Measurements from ENCODE around the gene UBE2C. TPM values are rescaled to one million over a fixed set of nuclear protein-coding genes. Genes with fewer than 3 reads are reported as not detected.

The UBE2C gene
- total RNA-seq, 1 experiment from 2014 or later: 423 TPM

GRCh38 chr20:45859916-45860315 lies 47.5 kb downstream of the UBE2C start:
- DNase-seq: no peak
- Histone ChIP-seq H3K27me3 (replicated peaks; ENCODE audit: control insufficient read depth, insufficient read depth, low read length) (no peaks in the 10 kb centered on the region), H3K4me1 (peaks cover 23% of the 10 kb centered on the region), H3K4me3 (ENCODE audit: low read depth, low read length) (no peak overlapping the region), H3K9me3 (no peaks in the 10 kb centered on the region), H3K36me3 (ENCODE audit: control insufficient read depth, insufficient read depth, low read length) (no peaks in the 10 kb centered on the region)
- Mint-ChIP-seq H3K9me3 (ENCODE audit: unreplicated experiment) (no peaks in the 10 kb centered on the region), H3K27ac (ENCODE audit: unreplicated experiment) (no peak overlapping the region), H3K4me3 (ENCODE audit: unreplicated experiment) (no peak overlapping the region), H3K4me1 (ENCODE audit: low read depth, unreplicated experiment) (peaks cover 17% of the 10 kb centered on the region), H3K36me3 (ENCODE audit: insufficient read depth, unreplicated experiment) (peaks cover 28% of the 10 kb centered on the region), H3K27me3 (ENCODE audit: insufficient read depth, unreplicated experiment) (no peaks in the 10 kb centered on the region)
- POLR2A ChIA-PET: no interaction called here
- no peak for TF ChIP-seq CTCF (IDR thresholded peaks at IDR 0.05; ENCODE audit: insufficient read depth in 1 of 2, low read depth in 1 of 2, low read length in 1 of 2, severe bottlenecking in 1 of 2, unreplicated experiment in 1 of 2)
- CTCF ChIA-PET: interaction anchor here (0.7 kb wide), 1 partner anchor 67 kb away, joined by 3 read pairs; no protein-coding TSS in a partner anchor
- no TSS peak for BruUV-seq (replicated peaks)
- intact Hi-C loops (cut with micrococcal nuclease; ENCODE audit: unreplicated experiment): no loop called here

- POLR2A ChIA-PET: interaction anchor here (0.6 to 0.9 kb wide), 2 partner anchors 20 to 39 kb away, joined by 5 to 7 read pairs; no protein-coding TSS in a partner anchor
These were observed 48.2 kb downstream of the UBE2C start for GRCh38 chr20:45860560-45861220.

More at GRCh38 chr20:45860560-45861220, 48.2 kb downstream of the UBE2C start:
- H3K36me3 ChIP-seq (ENCODE audit: control insufficient read depth, insufficient read depth, low read length): no peaks in the 10 kb centered on the region
- Mint-ChIP-seq H3K36me3 (ENCODE audit: insufficient read depth, unreplicated experiment) (peaks cover 28% of the 10 kb centered on the region), H3K4me3 (ENCODE audit: unreplicated experiment) (no peak overlapping the region), H3K4me1 (ENCODE audit: low read depth, unreplicated experiment) (peaks cover 17% of the 10 kb centered on the region), H3K27me3 (ENCODE audit: insufficient read depth, unreplicated experiment) (no peaks in the 10 kb centered on the region), H3K9me3 (ENCODE audit: unreplicated experiment) (no peaks in the 10 kb centered on the region), H3K27ac (ENCODE audit: unreplicated experiment) (no peak overlapping the region)
- H3K9me3 ChIP-seq: no peaks in the 10 kb centered on the region
- CTCF ChIA-PET: interaction anchor here (0.7 to 1.2 kb wide), 2 partner anchors 20 to 109 kb away, joined by 3 read pairs; no protein-coding TSS in a partner anchor
- intact Hi-C loops (cut with micrococcal nuclease; ENCODE audit: unreplicated experiment): no loop called here
- peaks cover 23% of the 10 kb centered on the region for H3K4me1 ChIP-seq
- no peak overlapping the region for H3K4me3 ChIP-seq (ENCODE audit: low read depth, low read length)
- BruUV-seq (replicated peaks): no TSS peak
- no peak for TF ChIP-seq CTCF (IDR thresholded peaks at IDR 0.05; ENCODE audit: insufficient read depth in 1 of 2, low read depth in 1 of 2, low read length in 1 of 2, severe bottlenecking in 1 of 2, unreplicated experiment in 1 of 2)
- no peaks in the 10 kb centered on the region for H3K27me3 ChIP-seq (replicated peaks; ENCODE audit: control insufficient read depth, insufficient read depth, low read length)
- DNase-seq: no peak

Measured in Caco-2 (cell line).